Inferior parietal cortex (tissue), 1 donor: ENCODE measurements around the gene HOXA4.

Experiments
- DNase-seq: peaks from one replicate; pipeline ENCODE4 v3.0.0-alpha.2; 2016; ENCODE audit errors: extremely low spot score

Gene HOXA4

GRCh38 chr7:27147199-27148030, 16.9 kb upstream of the HOXA4 start, which contains the start of gene HOXA6:
HOXA6 (minus strand) TSS chr7:27147774; CDS start chr7:27147749, 25 bp downstream.
- no peak for DNase-seq

- DNase-seq = no peak
These were observed 16.1 kb upstream of the HOXA4 start for GRCh38 chr7:27146491-27147198.

GRCh38 chr7:27145914-27146412, 15.4 kb upstream of the HOXA4 start:
- DNase-seq = no peak

GRCh38 chr7:27145165-27145913, 14.8 kb upstream of the HOXA4 start:
- DNase-seq = no peak

GRCh38 chr7:27144781-27145164, 14.2 kb upstream of the HOXA4 start:
- DNase-seq = no peak

GRCh38 chr7:27143950-27144780, 13.6 kb upstream of the HOXA4 start:
- DNase-seq = no peak

- DNase-seq = no peak
These were observed 12.7 kb upstream of the HOXA4 start, which contains the start of gene HOXA5 for GRCh38 chr7:27143023-27143949. HOXA5 (minus strand) TSS chr7:27143681; CDS start chr7:27143607, 74 bp downstream.

- no peak for DNase-seq
These were observed 12.0 kb upstream of the HOXA4 start for GRCh38 chr7:27142580-27143022.

GRCh38 chr7:27141923-27142579, 11.5 kb upstream of the HOXA4 start:
- DNase-seq = no peak

- no peak for DNase-seq
These were observed 10.8 kb upstream of the HOXA4 start for GRCh38 chr7:27141137-27141922.

GRCh38 chr7:27140126-27140857, 9.7 kb upstream of the HOXA4 start:
- DNase-seq = no peak

GRCh38 chr7:27139334-27140125, 9.0 kb upstream of the HOXA4 start:
- DNase-seq = no peak

- no peak for DNase-seq
These were observed 8.4 kb upstream of the HOXA4 start for GRCh38 chr7:27138985-27139333.

GRCh38 chr7:27138472-27138871, 7.9 kb upstream of the HOXA4 start:
- no peak for DNase-seq

GRCh38 chr7:27137640-27138315, 7.2 kb upstream of the HOXA4 start:
- DNase-seq = no peak

- no peak for DNase-seq
These were observed 3.8 kb upstream of the HOXA4 start for GRCh38 chr7:27134392-27134791.
